Fibroblast of lung (primary cell): ENCODE data around the gene IRF2BPL. TPM values are rescaled to one million over a fixed set of nuclear protein-coding genes. Genes with fewer than 3 reads are reported as not detected.

ENCODE experiments used
- DNase-seq, 2 donors: peaks; one replicate each; pipeline versions ENCODE4 v3.0.0 to v3.0.0-alpha.2; 2010; ENCODE audit warnings: low read depth in 2 of 2
- H2AFZ ChIP-seq: 2 replicates; pipeline ENCODE4 v1.5.1; 2012; ENCODE audit warnings: low read length, control low read depth, inconsistent platforms
- H3K27ac ChIP-seq: 2 replicates; pipeline ENCODE4 v1.5.1; 2011; ENCODE audit warnings: low read length, control low read depth; ENCODE audit not compliant: insufficient read depth
- H3K27me3 ChIP-seq: 2 replicates; pipeline ENCODE4 v1.5.1; 2011; ENCODE audit warnings: mild to moderate bottlenecking, low read length; ENCODE audit not compliant: control insufficient read depth, insufficient read depth
- H3K36me3 ChIP-seq: 2 replicates; pipeline ENCODE4 v1.5.1; 2011; ENCODE audit warnings: low read length; ENCODE audit not compliant: control insufficient read depth, insufficient read depth
- H3K4me1 ChIP-seq: 2 replicates; pipeline ENCODE4 v1.5.1; 2011; ENCODE audit warnings: low read length; ENCODE audit not compliant: control insufficient read depth, insufficient read depth; ENCODE audit errors: extremely low read depth
- H3K4me2 ChIP-seq: 2 replicates; pipeline ENCODE4 v1.5.1; 2011; ENCODE audit warnings: low read length, control low read depth; ENCODE audit not compliant: insufficient read depth; ENCODE audit errors: extremely low read depth
- H3K4me3 ChIP-seq, 4 experiments: fragments of 200-600 bp in 1 of 4; sonication (generic) in 1 of 4; replicated peaks in 1 of 4; 2 replicates each; pipeline ENCODE4 v1.5.1; 2011 to 2016; ENCODE audit warnings: low read length in 4 of 4, low read depth in 3 of 4, mild to moderate bottlenecking in 3 of 4, control low read depth in 2 of 4, inconsistent platforms in 1 of 4, mixed read lengths in 1 of 4; ENCODE audit not compliant: insufficient read depth in 1 of 4; ENCODE audit errors: control extremely low read depth in 1 of 4
- H3K79me2 ChIP-seq: 2 replicates; pipeline ENCODE4 v1.5.1; 2012; ENCODE audit warnings: mild to moderate bottlenecking, low read length, inconsistent platforms; ENCODE audit not compliant: control insufficient read depth, insufficient read depth
- H3K9ac ChIP-seq: 2 replicates; pipeline ENCODE4 v1.5.1; 2011; ENCODE audit warnings: mild to moderate bottlenecking, low read length, control low read depth; ENCODE audit not compliant: insufficient read depth
- H3K9me3 ChIP-seq: 2 replicates; pipeline ENCODE4 v1.5.1; 2012; ENCODE audit warnings: low read depth, low read length; ENCODE audit not compliant: control insufficient read depth, insufficient read depth
- H4K20me1 ChIP-seq: 2 replicates; pipeline ENCODE4 v1.5.1; 2011; ENCODE audit warnings: low read length; ENCODE audit not compliant: control insufficient read depth, insufficient read depth; ENCODE audit errors: extremely low read depth
- EZH2 ChIP-seq: IDR thresholded peaks from 2 replicates; pipeline ENCODE4 v1.5.1; 2012; ENCODE audit warnings: low read length, control low read depth, mild to moderate bottlenecking; ENCODE audit errors: missing control alignments
- polyA plus RNA-seq, 2 donors: library from polyadenylated mRNA; depleted of rRNA in 1 of 2; stranded (reverse) in 1 of 2; unstranded in 1 of 2; fragments of >200 nt; gene quantifications; 2 replicates each; pipeline ENCODE4 v1.2.1, GENCODE V29; 2011 to 2012; ENCODE audit warnings: missing spikeins in 1 of 2
- total RNA-seq: library from RNA; depleted of rRNA; stranded (reverse); fragments of >200 nt; gene quantifications from 2 replicates; pipeline ENCODE4 v1.2.1, GENCODE V29; 2014
- TF ChIP-seq, protein P1 (sequence below), 2 donors: IDR thresholded peaks in 1 of 2; conservative IDR thresholded peaks in 1 of 2; 1 replicate in 1 of 2; 2 replicates in 1 of 2; pipeline ENCODE4 v1.5.1; 2011 to 2012; ENCODE audit warnings: low read length in 2 of 2, control low read depth in 1 of 2, inconsistent platforms in 1 of 2, low read depth in 1 of 2, mild to moderate bottlenecking in 1 of 2

The IRF2BPL gene
- total and polyA plus RNA-seq, 2 donors (not counting 1 experiment from before 2014, with no cell fraction given): 9.8 to 45.9 TPM

GRCh38 chr14:77007183-77007974 lies 21.1 kb downstream of the IRF2BPL start:
- Histone ChIP-seq H3K27me3 (peaks cover 9% of the 10 kb centered on the region), H3K4me3 (no peak overlapping the region), H3K4me2 (no peak overlapping the region), H3K27ac (no peak overlapping the region), H3K4me1 (no peaks in the 10 kb centered on the region), H3K9me3 (no peaks in the 10 kb centered on the region), H3K36me3 (no peaks in the 10 kb centered on the region), H3K79me2 (no peaks in the 10 kb centered on the region), H3K9ac (no peak overlapping the region), H4K20me1 (no peaks in the 10 kb centered on the region), H2AFZ (no peak overlapping the region)
- TF ChIP-seq, protein P1, sequence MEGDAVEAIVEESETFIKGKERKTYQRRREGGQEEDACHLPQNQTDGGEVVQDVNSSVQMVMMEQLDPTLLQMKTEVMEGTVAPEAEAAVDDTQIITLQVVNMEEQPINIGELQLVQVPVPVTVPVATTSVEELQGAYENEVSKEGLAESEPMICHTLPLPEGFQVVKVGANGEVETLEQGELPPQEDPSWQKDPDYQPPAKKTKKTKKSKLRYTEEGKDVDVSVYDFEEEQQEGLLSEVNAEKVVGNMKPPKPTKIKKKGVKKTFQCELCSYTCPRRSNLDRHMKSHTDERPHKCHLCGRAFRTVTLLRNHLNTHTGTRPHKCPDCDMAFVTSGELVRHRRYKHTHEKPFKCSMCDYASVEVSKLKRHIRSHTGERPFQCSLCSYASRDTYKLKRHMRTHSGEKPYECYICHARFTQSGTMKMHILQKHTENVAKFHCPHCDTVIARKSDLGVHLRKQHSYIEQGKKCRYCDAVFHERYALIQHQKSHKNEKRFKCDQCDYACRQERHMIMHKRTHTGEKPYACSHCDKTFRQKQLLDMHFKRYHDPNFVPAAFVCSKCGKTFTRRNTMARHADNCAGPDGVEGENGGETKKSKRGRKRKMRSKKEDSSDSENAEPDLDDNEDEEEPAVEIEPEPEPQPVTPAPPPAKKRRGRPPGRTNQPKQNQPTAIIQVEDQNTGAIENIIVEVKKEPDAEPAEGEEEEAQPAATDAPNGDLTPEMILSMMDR (conservative IDR thresholded peaks at IDR 0.05 in 1 of 2, IDR thresholded peaks at IDR 0.05 in 1 of 2; ENCODE audit: low read depth in 1 of 2, low read length in 2 of 2): no peak
- no peak for TF ChIP-seq EZH2
- DNase-seq: no peak

DNA sequence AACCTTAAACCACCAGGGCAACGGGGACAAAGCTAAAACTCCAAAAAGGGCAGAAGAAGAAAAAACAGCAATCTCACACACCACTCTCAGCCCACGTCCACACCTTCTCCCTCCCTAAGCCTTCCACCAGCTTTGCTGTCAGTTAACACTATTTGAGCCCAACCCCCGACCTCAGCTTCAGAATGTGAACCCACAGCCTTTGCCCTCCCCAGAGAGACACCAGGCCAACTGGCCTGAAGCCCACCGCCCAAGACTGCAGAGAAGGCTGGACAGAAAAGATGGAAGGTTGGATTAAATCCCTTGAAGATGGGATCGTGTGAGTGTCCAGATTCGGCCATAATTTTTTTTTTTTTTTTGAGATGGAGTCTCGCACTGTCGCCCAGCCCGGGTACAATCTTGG lies 22.4 kb downstream of the IRF2BPL start:
- DNase-seq: no peak
- no peak overlapping the region for H3K4me2 ChIP-seq
- H3K4me3 ChIP-seq: no peak overlapping the region
- TF ChIP-seq, protein P1 (conservative IDR thresholded peaks at IDR 0.05 in 1 of 2, IDR thresholded peaks at IDR 0.05 in 1 of 2; ENCODE audit: low read depth in 1 of 2, low read length in 2 of 2): no peak
- no peak for TF ChIP-seq EZH2
- H3K4me1 ChIP-seq: no peaks in the 10 kb centered on the region
- no peak overlapping the region for H3K27ac ChIP-seq
- no peaks in the 10 kb centered on the region for H3K79me2 ChIP-seq
- no peaks in the 10 kb centered on the region for H3K9me3 ChIP-seq
- H3K36me3 ChIP-seq: no peaks in the 10 kb centered on the region
- H3K27me3 ChIP-seq: peaks cover 3% of the 10 kb centered on the region
- no peak overlapping the region for H3K9ac ChIP-seq
- no peak overlapping the region for H2AFZ ChIP-seq
- no peaks in the 10 kb centered on the region for H4K20me1 ChIP-seq

DNA sequence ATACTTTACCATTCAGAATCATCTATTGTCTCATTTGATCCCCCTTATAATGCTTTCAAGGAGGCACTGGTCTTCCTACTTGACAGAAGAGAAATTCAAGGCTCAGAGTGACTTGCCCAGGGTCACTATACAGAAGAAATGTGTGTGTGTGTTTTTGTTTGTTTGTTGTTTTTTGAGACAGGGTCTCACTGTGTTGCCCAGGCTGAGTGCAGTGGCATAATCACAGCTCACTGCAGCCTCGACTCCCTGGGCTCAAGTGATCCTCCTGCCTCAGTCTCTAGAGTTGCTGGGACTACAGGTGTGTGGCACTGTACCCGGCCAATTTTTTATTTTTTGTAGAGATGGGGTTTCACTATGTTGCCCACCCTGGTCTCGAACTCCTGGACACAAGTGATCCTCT lies 22.9 kb downstream of the IRF2BPL start:
- no peak overlapping the region for H3K27ac ChIP-seq
- H3K27me3 ChIP-seq: no peaks in the 10 kb centered on the region
- no peak overlapping the region for H3K9ac ChIP-seq
- no peaks in the 10 kb centered on the region for H3K9me3 ChIP-seq
- TF ChIP-seq, protein P1 (conservative IDR thresholded peaks at IDR 0.05 in 1 of 2, IDR thresholded peaks at IDR 0.05 in 1 of 2; ENCODE audit: low read depth in 1 of 2, low read length in 2 of 2): no peak
- TF ChIP-seq EZH2: no peak
- H3K4me3 ChIP-seq: no peak overlapping the region
- no peaks in the 10 kb centered on the region for H3K4me1 ChIP-seq
- H3K4me2 ChIP-seq: no peak overlapping the region
- no peak for DNase-seq
- no peaks in the 10 kb centered on the region for H4K20me1 ChIP-seq
- no peaks in the 10 kb centered on the region for H3K79me2 ChIP-seq
- H3K36me3 ChIP-seq: no peaks in the 10 kb centered on the region
- H2AFZ ChIP-seq: no peak overlapping the region
